NCI-H1930 (cell line): ENCODE results near the gene PTGIS.

Experiments used
- DNase-seq, 2 experiments: peaks; one replicate each; lab custom pipeline; 2025; lab: John Stamatoyannopoulos, UW

PTGIS gene

GRCh38 chr20:49470922-49471321 lies 97.0 kb downstream of the PTGIS start:
- no peak for DNase-seq

GRCh38 chr20:49469060-49469459 lies 98.9 kb downstream of the PTGIS start:
- DNase-seq: no peak

GRCh38 chr20:49468412-49468811 lies 99.5 kb downstream of the PTGIS start:
- no peak for DNase-seq

GRCh38 chr20:49466114-49466912 lies 101.6 kb downstream of the PTGIS start:
- no peak for DNase-seq

GRCh38 chr20:49464556-49464955 lies 103.4 kb downstream of the PTGIS start:
- no peak for DNase-seq

GRCh38 chr20:49462626-49463025 lies 105.3 kb downstream of the PTGIS start:
- no peak for DNase-seq

GRCh38 chr20:49461894-49462620 lies 105.9 kb downstream of the PTGIS start:
- DNase-seq: no peak

GRCh38 chr20:49460916-49461315 lies 107.0 kb downstream of the PTGIS start:
- no peak for DNase-seq

- no peak for DNase-seq
Measured at GRCh38 chr20:49460131-49460530, 107.8 kb downstream of the PTGIS start.

- no peak for DNase-seq
Measured at GRCh38 chr20:49459684-49460083, 108.3 kb downstream of the PTGIS start.

- no peak for DNase-seq
Measured at GRCh38 chr20:49457444-49457843, 110.5 kb downstream of the PTGIS start.

- DNase-seq: no peak
Measured at GRCh38 chr20:49456646-49457045, 111.3 kb downstream of the PTGIS start.

- no peak for DNase-seq
Measured at GRCh38 chr20:49455691-49456090, 112.2 kb downstream of the PTGIS start.
